Frontal cortex (tissue), 4 donors: Measurements from ENCODE around the gene RFXANK. TPM values are rescaled to one million over a fixed set of nuclear protein-coding genes. Genes with fewer than 3 reads are reported as not detected.
"Not testable (repeated sequence)": the region's sequence is repeated elsewhere in the genome, so short reads cannot be mapped to it uniquely, and the experiment has no call there.

Source experiments
- DNase-seq, 2 donors: peaks; one replicate each; pipeline ENCODE4 v3.0.0; 2012; ENCODE audit warnings: low spot score in 2 of 2
- FAIRE-seq: peaks from 2 replicates; lab custom pipeline; 2012; peaks lifted over from hg19 to GRCh38; lab: Jason Lieb, UNC
- total RNA-seq: library from RNA; depleted of rRNA; stranded (reverse); fragments of >200 nt; gene quantifications from one replicate; pipeline ENCODE4 v1.2.3, GENCODE V29; 2014
- donor health status: control.
- donor health status: control.
- donor health status: control.

The RFXANK gene
- total RNA-seq, 1 donor from 2014 or later: 18.3 TPM

DNA sequence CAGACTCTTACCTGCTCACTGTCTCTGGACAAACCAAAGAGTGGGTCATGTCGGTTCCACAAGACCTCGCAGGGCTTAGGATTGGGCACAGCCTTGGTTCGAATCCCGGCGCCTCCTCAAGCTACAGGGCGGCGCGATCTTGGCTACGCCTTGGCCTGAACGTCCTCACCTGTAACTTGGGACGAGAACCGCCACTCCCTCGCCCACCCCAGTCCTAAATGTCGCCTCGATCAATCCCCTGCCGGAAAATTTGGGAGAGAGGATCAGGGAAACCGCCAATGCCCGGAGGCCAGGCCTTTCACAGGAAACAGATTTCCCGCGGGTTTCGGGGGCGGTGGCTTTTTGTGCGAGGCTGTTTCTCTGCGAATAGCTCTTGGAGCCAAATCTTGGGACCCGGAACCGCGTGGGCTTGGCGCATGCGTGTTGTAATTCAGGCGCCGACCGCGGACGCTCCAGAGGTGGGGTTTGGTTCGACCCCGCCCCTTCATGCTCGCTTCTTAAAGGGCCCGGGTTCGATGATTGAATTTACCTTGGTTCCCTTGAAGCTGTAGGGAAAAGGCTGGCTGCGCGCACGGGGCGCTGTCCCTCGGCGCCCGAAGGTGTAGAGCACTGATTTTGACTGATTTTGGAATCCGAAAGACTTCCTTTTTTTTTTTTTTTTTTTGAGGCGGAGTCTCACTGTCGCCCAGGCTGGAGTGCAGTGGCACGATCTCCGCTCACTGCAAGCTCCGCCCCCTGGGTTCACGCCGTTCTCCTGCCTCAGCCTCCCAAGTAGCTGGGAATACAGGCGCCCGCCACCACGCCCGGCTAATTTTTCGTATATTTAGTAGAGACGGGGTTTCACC, 11.2 kb downstream of the RFXANK start, which contains the start of gene NR2C2AP:
Gene NR2C2AP (minus strand): TSS at position 403 of the 845 bp plus-strand sequence. CDS start 354 bp downstream, at position 49.
- FAIRE-seq (no peak), DNase-seq (peak; percentile 89 to 98)

DNA sequence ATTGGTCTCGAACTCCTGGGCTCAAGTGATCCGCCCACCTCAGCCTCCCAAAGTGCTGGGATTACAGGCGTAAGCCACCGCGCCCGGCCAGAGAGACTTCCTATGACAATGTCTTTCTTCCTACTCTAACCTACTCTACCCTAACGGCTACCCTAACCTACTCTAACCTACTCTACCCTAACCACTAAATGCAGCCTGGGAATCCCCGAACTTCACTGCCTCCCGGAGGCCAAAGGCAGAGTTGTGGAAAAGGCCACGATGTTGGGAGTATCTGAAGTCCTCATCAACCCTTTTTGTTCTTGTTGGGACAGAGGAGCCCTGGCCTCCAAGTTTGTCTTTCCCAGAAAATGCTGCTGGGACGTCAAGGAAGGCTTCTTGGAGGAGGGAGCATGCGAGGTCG, 12.1 kb downstream of the RFXANK start:
- no peak for DNase-seq
- FAIRE-seq: no peak

DNA sequence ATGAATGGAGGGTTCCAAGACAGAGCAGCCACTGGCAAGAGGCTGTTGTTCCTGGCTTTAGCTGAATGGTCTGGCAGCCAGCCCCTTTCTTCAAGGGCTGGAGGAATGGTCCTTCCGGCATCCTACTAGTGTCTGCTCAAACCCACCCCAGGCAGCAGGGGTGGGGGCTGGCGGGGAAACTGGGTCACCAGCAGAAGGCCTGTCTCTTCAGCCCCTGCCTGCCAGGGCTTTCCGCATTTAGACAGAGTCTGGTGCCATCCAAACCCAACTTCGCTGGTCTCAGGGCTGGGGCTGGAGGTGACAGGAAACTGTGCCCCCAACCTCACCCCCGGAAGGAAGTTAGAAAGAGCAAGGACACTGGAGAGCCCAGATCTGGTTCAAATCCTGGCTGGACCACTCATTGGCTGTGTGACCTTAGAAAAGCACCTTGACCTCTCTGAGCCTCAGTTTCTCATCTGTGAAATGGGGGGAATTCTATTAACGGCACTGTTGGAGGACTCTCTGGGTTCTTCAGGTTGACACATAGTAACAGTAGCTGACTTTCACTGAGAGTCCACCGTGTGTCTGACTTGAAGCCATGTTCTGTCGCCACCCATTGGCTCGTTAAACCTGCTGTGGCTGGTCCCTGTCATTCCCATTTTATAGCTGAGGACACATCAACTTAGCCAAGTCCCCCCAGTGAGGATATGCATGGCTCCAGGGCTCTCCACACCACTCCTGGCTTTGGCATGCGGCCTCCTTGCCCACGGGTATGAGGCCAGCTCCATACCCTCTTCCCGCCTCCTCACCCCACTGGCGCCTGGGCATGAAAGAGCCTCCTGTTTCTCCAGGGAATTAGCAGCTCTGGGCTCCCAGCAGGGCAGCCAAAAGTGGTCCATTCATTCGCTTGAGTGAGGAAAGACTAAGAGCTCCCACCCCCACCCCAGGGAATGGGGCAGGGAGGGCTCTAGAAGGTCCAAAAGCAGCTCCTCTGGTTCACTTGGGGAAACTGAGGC, 13.7 kb downstream of the RFXANK start:
- DNase-seq (no peak), FAIRE-seq (no peak)

DNA sequence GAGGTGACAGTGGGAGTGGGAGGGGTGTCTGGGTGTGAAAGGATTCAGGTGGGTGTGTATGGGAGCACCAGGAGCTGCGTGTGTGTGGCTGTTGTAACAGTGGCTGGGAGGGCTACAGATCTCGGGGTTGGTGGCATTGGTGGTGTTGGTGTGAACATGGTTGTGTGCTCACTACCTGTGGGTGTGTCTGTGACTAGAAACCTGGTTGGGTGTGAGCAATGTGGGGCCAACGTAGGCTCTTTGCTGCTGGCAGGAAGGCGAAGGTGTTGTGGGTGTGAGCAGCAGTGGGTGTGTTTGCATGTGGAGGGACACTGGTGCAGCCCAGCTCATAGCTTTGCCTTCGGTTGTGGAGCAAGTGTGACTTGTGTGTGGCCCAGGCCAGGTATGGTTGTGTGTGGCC, 14.9 kb downstream of the RFXANK start:
- DNase-seq (no peak), FAIRE-seq (no peak)

DNA sequence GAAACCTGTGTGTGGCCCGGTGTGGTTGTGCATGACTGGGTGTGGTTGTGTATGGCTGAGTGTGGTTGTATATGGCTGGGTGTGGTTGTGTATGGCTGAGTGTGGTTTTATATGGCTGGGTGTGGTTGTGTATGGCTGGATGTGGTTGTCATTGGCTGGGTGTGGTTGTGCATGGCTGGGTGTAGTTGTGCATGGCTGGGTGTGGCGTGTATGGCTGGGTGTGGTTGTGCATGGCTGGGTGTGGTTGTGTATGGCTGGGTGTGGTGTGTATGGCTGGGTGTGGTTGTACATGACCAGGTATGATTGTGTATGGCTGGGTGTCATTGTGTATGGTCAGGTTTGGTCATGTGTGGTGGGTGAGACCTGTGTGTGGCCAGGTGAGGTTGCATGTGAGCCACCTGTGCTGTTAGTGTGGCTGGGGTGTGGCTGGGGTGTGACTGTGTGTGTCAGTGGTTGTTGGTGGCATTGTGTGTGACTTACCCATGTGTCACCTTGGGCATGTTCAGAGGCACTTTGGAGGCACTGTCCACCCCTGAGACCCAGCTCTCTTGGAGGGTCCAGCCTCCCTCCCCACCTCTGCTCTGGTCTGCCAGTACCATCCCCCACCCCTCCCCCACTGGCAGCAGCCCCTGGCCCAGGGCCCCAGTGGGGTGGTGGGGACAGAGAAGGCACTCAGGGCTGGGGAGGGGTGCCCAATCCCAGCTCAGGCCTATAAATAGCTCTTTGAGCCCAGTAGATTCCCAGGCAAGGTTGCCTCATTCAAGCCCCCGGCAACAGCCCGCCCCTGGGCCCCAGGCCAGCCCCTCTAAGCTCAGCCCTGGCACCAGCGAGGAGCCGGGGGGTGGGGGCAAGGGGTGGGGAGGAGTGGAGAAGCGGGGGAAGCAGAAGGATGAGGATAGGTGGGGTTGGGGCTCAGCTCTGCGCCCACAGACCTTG, 15.8 kb downstream of the RFXANK start:
- no peak for FAIRE-seq
- no peak for DNase-seq

DNA sequence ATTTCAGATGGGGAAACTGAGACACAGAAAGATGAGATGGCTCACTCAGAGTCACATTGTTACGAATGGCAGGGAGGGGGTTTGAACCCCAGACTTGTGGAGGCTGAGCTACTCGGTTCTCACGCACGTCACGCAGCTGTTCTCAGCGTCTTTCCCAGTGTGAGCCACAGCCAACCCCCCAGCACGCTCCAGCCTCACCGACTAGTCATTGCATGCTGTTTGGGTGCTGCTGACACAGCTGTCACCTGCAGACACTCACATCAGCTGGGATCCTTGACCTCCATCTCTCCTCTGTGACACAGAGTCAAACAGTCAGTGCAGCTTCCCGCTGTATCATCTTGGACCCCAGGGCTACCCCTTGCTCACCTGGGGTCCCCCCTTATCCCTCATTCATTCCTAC, 17.3 kb downstream of the RFXANK start:
- no peak for FAIRE-seq

DNA sequence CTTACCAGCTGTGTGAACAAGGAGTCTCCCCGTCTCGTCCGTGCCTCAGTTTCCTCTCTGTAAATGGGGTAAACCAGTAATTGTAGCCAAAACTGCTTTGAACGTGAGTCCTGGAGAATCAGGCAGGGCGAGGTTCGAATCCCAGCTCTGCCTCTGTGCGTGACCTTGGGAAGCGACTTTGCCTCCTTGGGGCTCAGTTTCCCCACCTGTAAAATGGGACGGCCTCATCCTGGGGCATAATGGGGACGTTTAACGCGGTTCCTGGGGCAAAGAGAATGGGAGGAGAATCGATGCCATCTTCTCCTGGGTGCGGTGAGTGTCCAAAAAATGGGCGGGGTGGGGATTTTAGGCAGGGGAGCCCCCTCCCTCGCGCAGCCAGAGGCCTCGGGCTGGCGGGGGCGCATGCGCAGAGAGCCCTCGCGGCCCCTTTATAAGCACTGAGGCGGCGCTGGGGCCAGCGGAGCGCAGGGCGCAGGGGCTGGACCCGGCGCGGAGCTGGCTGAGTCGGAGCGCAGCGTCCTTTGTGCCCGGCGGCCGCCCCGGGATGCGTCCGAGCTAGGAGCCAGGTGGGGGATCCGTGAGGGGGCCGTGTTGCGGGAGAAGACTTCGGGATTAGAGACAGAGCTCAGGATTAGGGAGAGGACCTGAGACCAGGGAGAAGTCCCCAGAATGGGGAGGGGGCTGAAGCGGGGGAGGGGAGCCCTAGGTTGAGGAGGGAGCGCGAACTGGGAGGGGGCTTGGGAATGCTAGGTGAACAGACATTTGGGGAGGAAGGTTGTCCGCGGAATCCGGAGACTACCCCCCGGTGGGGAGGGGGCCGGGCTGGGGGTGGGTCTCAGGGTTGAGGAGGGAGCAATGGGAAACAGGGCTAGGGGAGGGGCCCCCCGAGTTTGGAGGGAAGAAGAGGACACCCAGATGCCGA, 19.7 kb downstream of the RFXANK start, which contains the start of gene NCAN:
Gene NCAN (plus strand): TSS at position 460 of the 922 bp plus-strand sequence. CDS start 4,996 bp downstream, outside the sequence.
- FAIRE-seq (no peak), DNase-seq (peak; percentile 39 to 65)

More for the DNA sequence above, 17.3 kb downstream of the RFXANK start:
- no peak for DNase-seq

DNA sequence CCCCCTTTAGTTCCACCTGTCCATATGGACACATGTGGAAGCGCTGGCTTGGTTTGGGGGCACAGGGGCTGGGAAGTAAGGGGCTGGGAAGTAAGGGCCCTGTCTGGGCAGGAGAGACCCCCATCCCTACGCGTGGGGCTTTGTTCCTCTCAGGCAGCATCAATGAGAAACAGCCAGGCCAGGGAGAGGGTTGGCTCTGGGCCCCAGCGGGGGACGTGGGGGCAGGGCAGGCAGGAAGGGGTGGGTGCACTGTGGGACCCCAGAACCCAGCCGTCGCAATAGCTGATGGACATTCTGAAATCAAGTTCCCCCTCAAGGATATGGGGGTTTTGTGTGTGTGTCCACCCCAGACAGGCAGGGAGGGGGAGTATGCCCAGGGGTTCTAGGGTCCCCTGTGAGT, 20.9 kb downstream of the RFXANK start:
- no peak for FAIRE-seq

DNA sequence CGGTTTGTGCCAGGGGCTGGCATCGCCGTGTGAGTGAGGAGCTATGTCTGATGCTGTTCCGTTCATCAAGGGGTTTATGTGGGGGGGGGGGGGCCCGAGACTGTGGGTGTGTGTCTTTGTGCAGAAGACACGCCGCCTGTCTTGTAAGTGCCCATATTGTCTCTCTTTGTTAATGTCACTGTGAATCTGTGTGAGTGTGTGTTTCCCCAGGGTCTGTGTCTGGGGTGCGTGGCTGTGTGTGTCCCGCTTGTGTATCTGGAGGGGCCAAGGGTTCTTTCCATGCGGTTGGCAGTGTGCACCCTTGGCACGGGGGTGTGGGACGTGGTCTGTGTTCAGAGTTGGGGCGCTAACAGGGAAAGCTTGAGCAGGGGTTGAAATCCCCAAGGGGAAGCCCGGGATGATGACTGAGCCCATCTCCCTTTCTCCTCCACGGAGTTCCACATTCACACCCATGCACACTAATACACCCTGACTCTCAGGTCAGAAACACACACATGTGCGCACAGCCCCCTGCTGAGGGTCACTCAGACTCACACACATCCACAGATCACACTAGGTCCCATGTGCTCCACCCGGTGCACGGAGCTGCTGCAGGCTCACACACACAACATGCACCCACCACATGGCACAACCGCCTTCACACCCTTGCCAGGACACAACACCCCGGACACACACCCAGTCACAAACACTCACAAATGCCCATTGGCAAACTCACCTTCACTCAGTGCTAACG, 21.5 kb downstream of the RFXANK start:
- FAIRE-seq: no peak
- peak in 1 of 2 donors; percentile 8 for DNase-seq

More for the DNA sequence above, 20.9 kb downstream of the RFXANK start:
- DNase-seq: peak in 1 of 2 donors; percentile 12

DNA sequence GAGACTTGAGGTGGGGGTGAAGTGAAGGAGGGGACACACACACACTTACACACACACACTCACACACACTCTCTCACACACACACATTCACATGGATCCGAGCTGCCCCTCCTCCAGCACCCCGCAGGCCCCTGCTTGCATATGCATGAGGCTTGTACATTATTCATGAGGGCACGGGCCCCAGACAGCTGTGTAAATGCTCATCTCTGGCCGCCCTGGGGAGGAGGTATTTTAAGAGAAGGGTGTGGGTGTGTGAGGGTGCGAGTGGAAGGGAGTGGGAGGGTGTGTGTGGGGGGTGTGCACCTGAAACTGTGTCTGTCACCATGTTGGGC, 22.1 kb downstream of the RFXANK start:
- no peak for FAIRE-seq
- no peak for DNase-seq

DNA sequence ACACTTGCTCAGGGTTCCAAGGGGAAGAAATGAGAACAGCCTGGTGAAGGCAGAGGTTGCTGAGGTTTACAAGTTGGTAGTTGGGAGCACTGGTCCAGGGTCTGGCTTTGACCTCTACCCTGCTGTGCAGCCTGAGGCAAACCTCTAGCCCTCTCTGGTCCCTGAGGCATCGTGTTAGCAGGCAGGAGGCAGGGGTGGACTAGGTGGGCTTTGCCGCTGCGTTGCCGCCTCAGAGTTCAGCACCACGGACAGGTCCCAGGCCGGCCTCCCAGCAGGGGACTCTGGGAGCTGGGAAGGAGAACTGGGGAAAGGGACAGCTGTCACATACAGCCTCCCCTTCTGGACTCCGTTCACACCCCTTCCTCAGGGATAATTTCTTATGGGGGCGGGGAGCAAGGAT, 22.8 kb downstream of the RFXANK start:
- no peak for DNase-seq
- no peak for FAIRE-seq

DNA sequence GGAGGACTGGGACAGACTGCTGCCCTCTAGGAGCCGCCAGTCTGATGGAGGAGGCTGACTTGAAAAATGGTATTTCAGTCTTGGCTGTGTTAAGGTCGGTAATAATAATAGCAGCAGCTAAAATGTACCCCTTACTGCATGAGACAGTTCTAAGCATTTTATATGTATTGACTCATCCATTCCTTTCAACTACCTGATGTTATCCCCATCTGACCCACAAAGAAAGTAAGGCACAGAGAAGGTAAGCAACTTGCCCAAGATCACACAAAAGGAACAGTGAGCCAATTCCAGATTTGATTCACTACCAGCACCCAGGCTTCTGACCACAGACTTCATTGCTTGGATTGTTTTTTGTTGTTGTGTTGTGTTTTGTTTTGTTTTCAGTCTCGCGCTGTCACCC, 23.7 kb downstream of the RFXANK start:
- FAIRE-seq (no peak), DNase-seq (no peak)

DNA sequence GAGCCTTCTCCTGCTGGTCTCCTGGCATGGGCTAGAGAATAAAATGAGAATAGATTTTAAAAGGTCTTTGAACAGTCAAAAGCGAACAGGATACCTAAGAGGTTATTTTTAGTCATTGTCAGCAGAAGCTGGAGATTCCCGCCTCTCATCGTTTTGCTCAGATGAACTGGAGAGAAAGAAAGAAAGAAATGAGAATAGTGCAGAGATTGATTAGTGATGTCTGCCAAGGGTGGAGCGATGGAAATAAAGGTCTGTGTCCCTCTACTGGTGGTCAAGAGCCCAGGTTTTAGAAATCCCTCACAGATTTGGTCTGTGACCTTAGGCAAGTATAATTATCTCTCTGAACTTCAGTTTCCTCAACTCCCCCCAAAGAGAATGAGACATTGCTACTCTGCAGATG, 25.0 kb downstream of the RFXANK start:
- FAIRE-seq (no peak), DNase-seq (no peak)

DNA sequence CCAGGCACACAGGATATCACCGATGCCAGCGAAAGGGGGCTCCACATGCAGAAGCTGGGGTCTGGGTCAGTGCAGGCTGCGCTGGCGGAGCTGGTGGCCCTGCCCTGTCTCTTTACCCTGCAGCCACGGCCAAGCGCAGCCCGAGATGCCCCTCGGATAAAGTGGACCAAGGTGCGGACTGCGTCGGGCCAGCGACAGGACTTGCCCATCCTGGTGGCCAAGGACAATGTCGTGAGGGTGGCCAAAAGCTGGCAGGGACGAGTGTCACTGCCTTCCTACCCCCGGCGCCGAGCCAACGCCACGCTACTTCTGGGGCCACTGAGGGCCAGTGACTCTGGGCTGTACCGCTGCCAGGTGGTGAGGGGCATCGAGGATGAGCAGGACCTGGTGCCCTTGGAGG, 26.9 kb downstream of the RFXANK start:
- DNase-seq: no peak
- FAIRE-seq: no peak

DNA sequence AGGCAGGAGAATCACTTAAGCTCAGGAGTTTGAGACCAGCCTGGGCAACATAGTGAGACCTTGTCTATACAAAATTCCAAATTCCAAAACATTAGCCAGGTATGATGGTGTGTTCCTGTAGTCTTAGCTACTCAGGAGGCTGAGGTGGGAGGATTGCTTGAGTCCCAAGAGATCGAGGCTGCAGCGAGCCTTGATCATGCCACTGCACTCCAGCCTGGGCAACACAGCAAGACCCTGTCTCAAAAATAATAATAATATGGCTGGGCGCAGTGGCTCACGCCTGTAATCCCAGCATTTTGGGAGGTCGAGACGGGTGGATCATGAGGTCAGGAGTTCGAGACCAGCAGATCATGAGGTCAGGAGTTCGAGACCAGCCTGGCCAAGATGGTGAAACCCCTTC, 28.9 kb downstream of the RFXANK start:
- FAIRE-seq, DNase-seq: not testable (repeated sequence)

DNA sequence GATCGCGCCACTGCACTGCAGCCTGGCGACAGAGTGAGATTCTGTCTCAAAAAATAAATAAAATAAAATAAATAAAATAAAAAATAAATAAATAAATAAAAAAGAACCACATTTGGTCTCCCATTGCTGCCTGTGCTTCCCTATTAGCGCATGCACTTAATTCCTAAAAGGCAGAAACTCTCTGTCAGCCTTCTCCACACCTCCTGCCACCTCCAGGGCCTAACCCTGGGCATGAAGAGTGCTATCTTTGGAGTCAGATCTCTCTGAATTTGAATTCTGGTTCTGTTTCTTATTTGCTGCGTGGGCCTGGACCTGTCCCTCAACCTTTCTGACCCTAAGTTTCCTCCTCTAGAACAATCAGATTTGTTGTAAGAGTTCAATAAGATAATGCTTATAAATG, 31.0 kb downstream of the RFXANK start:
- FAIRE-seq (no peak), DNase-seq (no peak)

DNA sequence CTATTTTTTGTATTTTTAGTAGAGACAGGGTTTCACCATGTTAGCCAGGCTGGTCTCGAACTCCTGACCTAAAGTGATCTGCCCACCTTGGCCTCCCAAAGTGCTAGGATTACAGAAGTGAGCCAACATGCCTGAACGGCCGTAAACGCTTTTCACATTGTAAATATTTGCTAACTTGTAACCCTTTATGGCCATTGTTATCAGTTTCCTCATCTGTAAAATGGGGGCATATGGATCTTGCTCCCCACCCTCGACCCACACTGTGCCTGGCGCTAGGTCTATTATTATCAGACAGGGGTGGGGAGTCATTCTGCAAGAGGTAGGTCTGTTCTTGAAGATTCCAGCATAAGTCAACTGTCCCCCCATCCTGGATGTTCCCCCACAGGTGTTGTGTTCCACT, 31.6 kb downstream of the RFXANK start:
- DNase-seq (no peak), FAIRE-seq (no peak)
